ENCODE results near the gene CCR7.

CCR7 gene

DNA sequence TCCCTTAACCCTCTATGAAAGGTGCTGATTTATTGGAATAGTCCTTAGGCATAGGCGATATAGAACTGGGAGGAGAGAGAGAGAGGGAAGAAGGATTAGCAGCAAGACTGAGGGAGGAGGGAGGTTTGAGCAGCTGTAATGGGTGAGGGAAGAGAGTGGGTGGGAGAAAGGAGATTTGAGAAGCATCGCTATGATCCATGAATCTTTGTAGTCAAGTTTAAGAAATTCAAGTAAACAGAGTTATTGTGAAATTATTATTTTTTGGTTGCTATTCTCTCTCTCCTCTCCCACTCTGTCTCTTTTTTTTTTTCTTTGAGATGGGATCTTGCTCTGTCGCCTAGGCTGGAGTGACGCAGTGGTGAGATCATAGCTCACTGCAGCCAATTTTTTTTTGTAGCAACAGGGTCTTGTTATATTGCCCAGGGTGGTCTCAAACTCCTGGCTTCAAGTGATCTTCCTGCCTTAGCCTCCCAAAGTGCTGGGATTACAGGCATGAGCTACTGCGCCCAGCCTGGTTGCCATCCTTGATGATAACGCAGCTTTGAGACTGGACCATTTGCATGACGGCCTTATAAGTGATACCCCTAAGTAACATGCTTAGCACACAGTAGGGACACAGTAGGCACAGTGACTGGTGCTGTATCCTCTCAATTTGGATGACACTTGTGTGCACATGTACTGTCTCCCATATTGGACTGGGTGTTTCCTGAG, 42.9 kb downstream of the CCR7 start:
- no peak overlapping the region for H3K4me3 ChIP-seq (ENCODE audit: low read depth, low read length)
- DNase-seq (ENCODE audit: low read depth) = peak; percentile 69

- H3K4me3 ChIP-seq (ENCODE audit: low read depth, low read length) = no peak overlapping the region
- no peak for DNase-seq (ENCODE audit: low read depth)
These were observed 44.2 kb downstream of the CCR7 start for GRCh38 chr17:40520991-40521453.

DNA sequence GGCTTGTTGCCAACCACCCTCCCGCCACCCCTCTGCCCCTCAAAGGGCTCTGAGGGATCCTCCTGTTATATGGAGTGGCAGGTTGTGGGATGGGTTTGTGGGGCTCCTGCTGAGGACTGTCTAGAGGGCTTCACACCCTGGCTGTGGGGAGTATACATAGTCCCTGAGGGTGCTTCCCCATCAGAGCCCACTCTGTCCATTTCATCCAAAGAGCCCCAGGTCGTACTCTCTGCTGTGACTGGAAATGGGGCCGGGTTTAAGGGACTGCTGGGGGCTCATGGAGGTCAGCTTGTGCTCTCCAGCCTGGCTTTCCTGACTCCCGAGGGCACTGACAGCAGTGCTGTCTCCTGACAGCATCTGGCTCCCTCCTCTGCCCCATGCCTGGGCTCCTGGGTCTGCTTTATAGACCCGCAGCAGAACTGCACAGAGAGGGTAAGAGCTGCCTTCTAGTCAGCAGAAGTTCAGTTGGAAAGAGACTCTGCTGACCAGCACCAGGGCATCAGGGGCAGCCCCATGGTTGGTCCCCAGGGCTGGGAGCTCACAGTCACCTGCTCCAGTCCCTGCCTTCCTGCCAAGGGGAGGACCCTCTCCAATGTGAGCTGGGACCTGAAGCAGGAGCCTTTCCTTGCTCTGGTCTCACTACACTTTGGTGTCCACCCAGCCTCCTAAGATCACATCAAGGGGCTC, 46.0 kb downstream of the CCR7 start:
- DNase-seq (ENCODE audit: low read depth) = no peak
- H3K4me3 ChIP-seq (ENCODE audit: low read depth, low read length) = no peak overlapping the region

DNA sequence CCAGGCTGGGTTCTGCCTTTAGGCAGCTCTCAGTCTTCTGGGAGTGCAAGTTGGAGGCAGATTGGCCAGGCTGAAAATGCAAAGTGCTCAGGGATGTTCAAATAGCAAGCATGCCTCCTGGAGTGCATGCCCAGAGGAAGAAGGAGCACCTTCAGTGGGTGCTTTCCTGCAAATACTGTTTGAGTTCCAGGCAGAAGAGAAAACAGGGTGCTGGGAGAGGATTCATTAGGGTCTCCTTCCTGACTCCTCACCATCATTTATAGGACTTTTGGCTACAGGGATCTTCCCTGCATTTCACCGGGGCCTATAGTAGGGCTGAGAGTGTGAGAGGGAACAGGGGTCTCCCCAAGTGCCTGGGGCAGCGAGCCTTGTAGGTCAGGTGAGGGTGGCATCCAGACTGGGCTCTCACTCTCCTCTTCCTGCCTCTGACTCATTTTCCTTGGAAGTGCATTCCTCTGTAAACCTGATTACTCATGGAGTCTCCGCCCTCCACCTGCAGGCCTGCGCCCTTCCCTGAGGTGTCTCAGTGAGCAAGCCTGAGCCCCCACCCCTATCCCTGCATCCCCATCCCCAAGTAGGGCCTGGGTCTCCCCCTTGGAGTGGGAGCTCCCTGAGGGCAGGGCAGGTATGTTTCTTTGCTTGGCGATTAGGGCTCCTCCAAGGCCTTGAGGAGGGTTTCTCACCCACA, 46.7 kb downstream of the CCR7 start:
- H3K4me3 ChIP-seq (ENCODE audit: low read depth, low read length) = no peak overlapping the region

DNA sequence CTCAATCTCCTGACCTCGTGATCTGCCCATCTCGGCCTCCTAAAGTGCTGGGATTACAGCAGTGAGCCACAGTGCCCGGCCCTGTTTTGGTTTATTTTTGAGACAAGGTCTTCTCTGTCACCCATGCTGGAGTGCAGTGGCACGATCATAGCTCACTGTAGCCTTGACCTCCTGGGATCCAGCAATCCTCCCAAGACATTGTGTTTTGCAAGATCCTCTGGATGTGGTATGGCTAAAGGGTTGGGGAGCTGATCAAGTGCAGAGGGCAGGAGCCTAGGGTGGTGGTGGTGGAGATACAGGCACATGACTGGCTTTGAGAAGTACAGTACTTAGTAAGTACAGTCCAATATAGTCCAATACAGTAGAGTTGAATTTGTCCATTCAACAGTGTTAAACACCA, 47.3 kb downstream of the CCR7 start:
- DNase-seq (ENCODE audit: low read depth) = no peak
- H3K4me3 ChIP-seq (ENCODE audit: low read depth, low read length) = no peak overlapping the region

More for the DNA sequence above, 46.7 kb downstream of the CCR7 start:
- no peak for DNase-seq (ENCODE audit: low read depth)

GRCh38 chr17:40517286-40517662, 48.0 kb downstream of the CCR7 start:
- DNase-seq (ENCODE audit: low read depth) = no peak

GRCh38 chr17:40516581-40517285, 48.5 kb downstream of the CCR7 start:
- no peak for DNase-seq (ENCODE audit: low read depth)
- no peak overlapping the region for H3K4me3 ChIP-seq (ENCODE audit: low read depth, low read length)

More at GRCh38 chr17:40517286-40517662, 48.0 kb downstream of the CCR7 start:
- no peak overlapping the region for H3K4me3 ChIP-seq (ENCODE audit: low read depth, low read length)

- H3K4me3 ChIP-seq (ENCODE audit: low read depth, low read length) = no peak overlapping the region
- no peak for DNase-seq (ENCODE audit: low read depth)
These were observed 49.7 kb downstream of the CCR7 start for GRCh38 chr17:40515491-40516041.

GRCh38 chr17:40515011-40515410, 50.3 kb downstream of the CCR7 start:
- no peak overlapping the region for H3K4me3 ChIP-seq (ENCODE audit: low read depth, low read length)
- no peak for DNase-seq (ENCODE audit: low read depth)

GRCh38 chr17:40514013-40514875, 51.0 kb downstream of the CCR7 start:
- no peak overlapping the region for H3K4me3 ChIP-seq (ENCODE audit: low read depth, low read length)
- DNase-seq (ENCODE audit: low read depth) = no peak

DNA sequence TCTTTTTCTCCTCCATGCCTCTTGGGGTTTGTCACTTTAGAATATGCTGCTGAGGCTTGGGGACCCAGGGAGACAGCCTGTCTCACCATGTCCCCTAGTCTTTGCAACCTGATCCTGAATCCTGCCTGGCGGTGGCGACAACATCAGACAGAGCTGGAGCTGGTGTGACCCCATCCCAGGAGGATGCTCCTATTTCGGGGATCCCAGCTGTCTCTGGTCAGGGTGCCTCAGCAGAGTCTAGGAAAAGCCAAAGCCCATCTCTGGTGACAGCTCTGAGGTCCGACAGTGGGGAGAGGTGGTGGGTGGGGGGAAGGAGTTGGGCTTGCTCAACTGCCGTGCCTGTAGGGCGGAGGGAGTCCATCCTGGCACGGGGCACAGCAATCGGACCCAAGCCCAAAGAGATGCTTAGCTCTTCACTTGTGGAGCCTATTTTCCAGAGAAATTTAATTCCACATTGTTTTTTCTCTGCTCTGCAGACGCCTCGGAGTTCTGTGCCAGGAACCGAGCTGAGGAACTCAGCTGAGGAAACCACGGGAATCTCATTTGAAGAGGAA, 53.5 kb downstream of the CCR7 start:
- no peak overlapping the region for H3K4me3 ChIP-seq (ENCODE audit: low read depth, low read length)
- DNase-seq (ENCODE audit: low read depth) = no peak

DNA sequence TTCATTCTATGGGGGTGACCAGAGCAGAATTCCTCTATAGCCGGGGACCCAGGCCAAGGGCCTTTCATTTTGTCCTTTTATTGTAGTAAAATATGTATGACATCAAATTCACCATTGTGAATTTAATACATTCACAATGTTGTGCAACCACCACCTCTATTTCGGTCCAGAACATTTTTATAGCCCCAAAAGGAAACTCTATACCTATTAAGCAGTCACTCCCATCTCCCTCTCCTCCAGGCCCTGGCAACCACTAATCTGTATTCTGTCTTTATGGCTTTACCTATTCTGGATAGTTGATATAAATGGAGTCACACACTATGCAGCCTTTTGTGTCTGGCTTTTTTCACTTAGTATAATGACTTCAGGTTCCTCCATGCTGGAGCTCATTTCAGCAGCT, 54.1 kb downstream of the CCR7 start:
- no peak for DNase-seq (ENCODE audit: low read depth)
- H3K4me3 ChIP-seq (ENCODE audit: low read depth, low read length) = no peak overlapping the region

DNA sequence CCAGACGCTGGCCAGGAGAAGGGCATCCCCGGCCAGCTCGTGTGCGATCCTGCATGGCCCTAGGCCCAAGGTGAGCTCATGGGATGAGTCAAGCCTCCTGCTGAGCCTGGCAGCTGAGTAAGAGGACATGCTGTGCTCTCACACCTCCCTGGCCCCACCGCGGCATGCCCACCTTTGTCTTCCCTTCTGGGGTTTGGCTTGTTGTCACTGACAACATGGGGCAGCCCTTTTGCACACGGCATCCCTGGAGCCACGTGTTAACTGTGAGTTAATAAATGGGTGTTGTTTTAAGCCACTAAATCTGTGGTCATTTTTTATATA, 55.0 kb downstream of the CCR7 start:
- peak; percentile 93 for DNase-seq (ENCODE audit: low read depth)

DNA sequence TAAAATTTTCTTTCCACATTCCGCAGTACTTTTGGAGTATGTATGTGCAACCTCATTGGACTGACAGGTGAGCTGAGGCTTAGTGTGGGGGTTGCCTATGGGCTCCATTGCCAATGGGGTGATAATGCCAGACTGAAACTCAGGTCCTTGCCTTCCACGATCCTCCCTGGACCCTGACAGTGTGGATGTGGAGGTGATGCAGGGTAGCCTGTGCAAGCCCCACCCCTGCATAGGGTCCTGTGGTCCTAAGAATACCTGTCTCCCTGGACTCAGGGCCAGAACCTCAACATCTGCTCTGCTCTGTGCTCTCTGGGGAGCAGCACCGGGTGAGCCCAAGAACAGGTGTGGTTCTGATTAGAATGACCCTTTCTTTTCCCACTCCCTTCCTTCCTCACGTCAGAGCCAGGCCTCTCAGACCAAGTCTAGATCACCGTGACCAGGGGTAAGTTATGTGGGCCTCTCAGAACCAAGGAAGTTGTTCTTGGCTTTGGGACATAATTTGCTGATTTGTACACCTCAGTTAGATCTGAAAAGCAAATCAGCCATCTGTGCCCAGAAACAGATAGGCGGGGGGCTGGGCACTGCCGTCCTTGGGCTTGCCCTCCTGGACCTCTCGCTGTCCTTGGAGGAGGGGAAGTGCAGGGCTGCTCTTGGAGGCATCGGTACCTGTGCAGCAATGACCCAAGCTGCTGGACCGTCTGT, 55.5 kb downstream of the CCR7 start:
- no peak for DNase-seq (ENCODE audit: low read depth)
- H3K4me3 ChIP-seq (ENCODE audit: low read depth, low read length) = no peak overlapping the region

More for the DNA sequence above, 55.0 kb downstream of the CCR7 start:
- no peak overlapping the region for H3K4me3 ChIP-seq (ENCODE audit: low read depth, low read length)

GRCh38 chr17:40506786-40507185, 58.5 kb downstream of the CCR7 start:
- no peak overlapping the region for H3K4me3 ChIP-seq (ENCODE audit: low read depth, low read length)

More at GRCh38 chr17:40506786-40507185, 58.5 kb downstream of the CCR7 start:
- no peak for DNase-seq (ENCODE audit: low read depth)
